Measurements from ENCODE around the gene SVEP1. TPM values are rescaled to one million over a fixed set of nuclear protein-coding genes. Genes with fewer than 3 reads are reported as not detected.
"Not testable (repeated sequence)": the region's sequence is repeated elsewhere in the genome, so short reads cannot be mapped to it uniquely, and the experiment has no call there.

SVEP1 gene
- 0.20 and 0.46 TPM in 2 replicates for total RNA-seq

- DNase-seq (ENCODE audit: low read depth, low spot score) = no peak
These were observed at the start of gene SVEP1 for GRCh38 chr9:110579034-110579861. Gene SVEP1 (minus strand): TSS chr9:110579741. CDS start chr9:110579543, 198 bp downstream.

- no peak for DNase-seq (ENCODE audit: low read depth, low spot score)
These were observed 46.7 kb upstream of the SVEP1 start for GRCh38 chr9:110626101-110626829.

GRCh38 chr9:110623462-110624025 is 44.0 kb upstream of the SVEP1 start:
- DNase-seq (ENCODE audit: low read depth, low spot score) = no peak

GRCh38 chr9:110622368-110622767 is 42.8 kb upstream of the SVEP1 start:
- DNase-seq (ENCODE audit: low read depth, low spot score) = no peak

- no peak for DNase-seq (ENCODE audit: low read depth, low spot score)
These were observed 41.2 kb upstream of the SVEP1 start for GRCh38 chr9:110620726-110621125.

- DNase-seq (ENCODE audit: low read depth, low spot score) = no peak
These were observed 40.3 kb upstream of the SVEP1 start for GRCh38 chr9:110619831-110620230.

- DNase-seq (ENCODE audit: low read depth, low spot score) = no peak
These were observed 36.0 kb upstream of the SVEP1 start for GRCh38 chr9:110615498-110615897.

GRCh38 chr9:110614576-110614975 is 35.0 kb upstream of the SVEP1 start:
- DNase-seq (ENCODE audit: low read depth, low spot score) = not testable (repeated sequence)

GRCh38 chr9:110606179-110606790 is 26.7 kb upstream of the SVEP1 start:
- DNase-seq (ENCODE audit: low read depth, low spot score) = no peak

- no peak for DNase-seq (ENCODE audit: low read depth, low spot score)
These were observed 26.0 kb upstream of the SVEP1 start for GRCh38 chr9:110605565-110605964.

- no peak for DNase-seq (ENCODE audit: low read depth, low spot score)
These were observed 24.6 kb upstream of the SVEP1 start for GRCh38 chr9:110604171-110604601.

GRCh38 chr9:110602281-110602680 is 22.7 kb upstream of the SVEP1 start:
- no peak for DNase-seq (ENCODE audit: low read depth, low spot score)

GRCh38 chr9:110601098-110601497 is 21.6 kb upstream of the SVEP1 start:
- no peak for DNase-seq (ENCODE audit: low read depth, low spot score)

GRCh38 chr9:110599468-110599867 is 19.9 kb upstream of the SVEP1 start:
- DNase-seq (ENCODE audit: low read depth, low spot score) = no peak

GRCh38 chr9:110592044-110592830 is 12.7 kb upstream of the SVEP1 start:
- no peak for DNase-seq (ENCODE audit: low read depth, low spot score)

GRCh38 chr9:110591526-110591925 is 12.0 kb upstream of the SVEP1 start:
- DNase-seq (ENCODE audit: low read depth, low spot score) = no peak

GRCh38 chr9:110590816-110591215 is 11.3 kb upstream of the SVEP1 start:
- DNase-seq (ENCODE audit: low read depth, low spot score) = no peak

GRCh38 chr9:110588296-110588695 is 8.8 kb upstream of the SVEP1 start:
- no peak for DNase-seq (ENCODE audit: low read depth, low spot score)

- no peak for DNase-seq (ENCODE audit: low read depth, low spot score)
These were observed 3.7 kb upstream of the SVEP1 start for GRCh38 chr9:110583237-110583636.

GRCh38 chr9:110582156-110582555 is 2.6 kb upstream of the SVEP1 start:
- no peak for DNase-seq (ENCODE audit: low read depth, low spot score)

- DNase-seq (ENCODE audit: low read depth, low spot score) = no peak
These were observed 1.3 kb upstream of the SVEP1 start for GRCh38 chr9:110580850-110581249.
